MCF 10A (cell line): ENCODE results near the gene HTR3A. TPM values are rescaled to one million over a fixed set of nuclear protein-coding genes. Genes with fewer than 3 reads are reported as not detected.

ENCODE experiments used
- BruUV-seq: library from RNA; stranded (reverse); fragments of 400-500 nt; replicated peaks from 2 replicates; lab custom pipeline; 2021; lab: Mats Ljungman, UMichigan
- CTCF ChIA-PET: fragments of 300-600 bp; sonication (Branson Sonifier 250); formaldehyde crosslinking; extraction: SDS; loops from one replicate; lab custom pipeline; 2021; ENCODE audit warnings: antibody characterized with exemption, inconsistent platforms; lab: Yijun Ruan, JAX
- POLR2A ChIA-PET: fragments of 300-600, 350-650 bp; sonication (Branson Sonifier 250); formaldehyde crosslinking; extraction: SDS; loops from one replicate; lab custom pipeline; 2020; ENCODE audit warnings: antibody characterized with exemption, inconsistent platforms; lab: Yijun Ruan, JAX
- DNase-seq: peaks from one replicate; pipeline ENCODE4 v3.0.0-alpha.2; 2018; ENCODE audit not compliant: unreplicated experiment
- H3K27ac Mint-ChIP-seq: one replicate; pipeline ENCODE4 v1.8.0; 2022; ENCODE audit warnings: mild to moderate bottlenecking, low read depth, mixed read lengths; ENCODE audit not compliant: unreplicated experiment
- H3K27me3 Mint-ChIP-seq: one replicate; pipeline ENCODE4 v1.8.0; 2022; ENCODE audit warnings: mixed read lengths; ENCODE audit not compliant: insufficient read depth, unreplicated experiment
- H3K36me3 Mint-ChIP-seq: one replicate; pipeline ENCODE4 v1.8.0; 2022; ENCODE audit warnings: mild to moderate bottlenecking, moderate library complexity, mixed read lengths; ENCODE audit not compliant: insufficient read depth, unreplicated experiment
- H3K4me1 Mint-ChIP-seq: one replicate; pipeline ENCODE4 v1.8.0; 2022; ENCODE audit warnings: mixed read lengths; ENCODE audit not compliant: insufficient read depth, unreplicated experiment
- H3K4me3 Mint-ChIP-seq: one replicate; pipeline ENCODE4 v1.8.0; 2022; ENCODE audit warnings: mild to moderate bottlenecking, moderate library complexity, mixed read lengths; ENCODE audit not compliant: unreplicated experiment
- H3K9me3 Mint-ChIP-seq: one replicate; pipeline ENCODE4 v1.8.0; 2022; ENCODE audit warnings: mixed read lengths; ENCODE audit not compliant: unreplicated experiment
- CTCF ChIP-seq: fragments of 200-600 bp; IDR thresholded peaks from one replicate; pipeline ENCODE4 v1.8.0; 2022; ENCODE audit warnings: antibody characterized with exemption, mild to moderate bottlenecking; ENCODE audit not compliant: unreplicated experiment
- intact Hi-C: fragments of 100-400 bp; cut with micrococcal nuclease; formaldehyde crosslinking; loops from 2 replicates; pipeline ENCODE4 v1.14.1; 2022
- total RNA-seq: library from RNA; stranded (reverse); gene quantifications from 2 replicates; pipeline ENCODE4 v1.2.3, GENCODE V29; 2022

The HTR3A gene
- total RNA-seq, 1 experiment from 2014 or later: not detected

- ChIA-PET POLR2A (no interaction called here), CTCF (interaction anchor here (0.6 kb wide), 1 partner anchor 360 kb away, joined by 3 read pairs; no protein-coding TSS in a partner anchor)
- Mint-ChIP-seq H3K27me3 (peaks cover 80% of the 10 kb centered on the region), H3K27ac (no peak overlapping the region), H3K4me3 (no peak overlapping the region), H3K9me3 (no peaks in the 10 kb centered on the region), H3K4me1 (peaks cover 10% of the 10 kb centered on the region), H3K36me3 (no peaks in the 10 kb centered on the region)
- intact Hi-C loops: loop anchor here (1.0 kb wide), 1 partner anchor 24 kb away; no protein-coding TSS in a partner anchor
- BruUV-seq: no TSS peak
- TF ChIP-seq CTCF: no peak
- no peak for DNase-seq
These were observed 2.8 kb downstream of the HTR3A start for GRCh38 chr11:113977701-113978100.

- BruUV-seq: no TSS peak
These were observed 4.5 kb downstream of the HTR3A start for GRCh38 chr11:113979431-113979830.

GRCh38 chr11:113980785-113981184 lies 5.9 kb downstream of the HTR3A start:
- Mint-ChIP-seq H3K36me3 (no peaks in the 10 kb centered on the region), H3K27ac (no peak overlapping the region), H3K4me3 (no peak overlapping the region), H3K27me3 (peaks cover 100% of the 10 kb centered on the region), H3K9me3 (no peaks in the 10 kb centered on the region), H3K4me1 (no peaks in the 10 kb centered on the region)
- ChIA-PET CTCF (interaction anchor here (0.8 to 1.6 kb wide), 3 partner anchors 13 to 204 kb away, joined by 3 to 7 read pairs (median 3); no protein-coding TSS in a partner anchor), POLR2A (no interaction called here)
- TF ChIP-seq CTCF: no peak
- intact Hi-C loops: no loop called here
- DNase-seq: no peak
- no TSS peak for BruUV-seq

More at GRCh38 chr11:113979431-113979830, 4.5 kb downstream of the HTR3A start:
- no peaks in the 10 kb centered on the region for H3K9me3 Mint-ChIP-seq
- H3K4me1 Mint-ChIP-seq: peaks cover 10% of the 10 kb centered on the region
- no peaks in the 10 kb centered on the region for H3K36me3 Mint-ChIP-seq
- ChIA-PET POLR2A (no interaction called here), CTCF (interaction anchor here (0.6 to 1.6 kb wide), 4 partner anchors 14 to 783 kb away, joined by 3 to 7 read pairs (median 3); no protein-coding TSS in a partner anchor)
- TF ChIP-seq CTCF: no peak
- intact Hi-C loops: no loop called here
- no peak for DNase-seq
- H3K27ac Mint-ChIP-seq: no peak overlapping the region
- peaks cover 96% of the 10 kb centered on the region for H3K27me3 Mint-ChIP-seq
- H3K4me3 Mint-ChIP-seq: no peak overlapping the region

- CTCF ChIA-PET: interaction anchor here (0.8 to 1.1 kb wide), 2 partner anchors 10 to 11 kb away, joined by 3 read pairs; no protein-coding TSS in a partner anchor
These were observed 7.4 kb downstream of the HTR3A start for GRCh38 chr11:113982306-113982705.

More at GRCh38 chr11:113982306-113982705, 7.4 kb downstream of the HTR3A start:
- TF ChIP-seq CTCF: no peak
- POLR2A ChIA-PET: no interaction called here
- Mint-ChIP-seq H3K4me1 (no peaks in the 10 kb centered on the region), H3K27ac (no peak overlapping the region), H3K9me3 (no peaks in the 10 kb centered on the region), H3K36me3 (no peaks in the 10 kb centered on the region), H3K4me3 (no peak overlapping the region), H3K27me3 (peaks cover 100% of the 10 kb centered on the region)
- DNase-seq: no peak
- intact Hi-C loops: no loop called here
- no TSS peak for BruUV-seq
